Ammon's horn (tissue), 1 donor: ENCODE measurements around the gene CACNA2D3.

Experiments
- DNase-seq: peaks from one replicate; pipeline ENCODE4 v3.0.0-alpha.2; 2016; ENCODE audit warnings: low spot score

The CACNA2D3 gene

GRCh38 chr3:54127499-54128056 lies 5.2 kb downstream of the CACNA2D3 start:
- no peak for DNase-seq

- DNase-seq, result no peak
Measured at GRCh38 chr3:54131026-54131605, 8.8 kb downstream of the CACNA2D3 start.

DNA sequence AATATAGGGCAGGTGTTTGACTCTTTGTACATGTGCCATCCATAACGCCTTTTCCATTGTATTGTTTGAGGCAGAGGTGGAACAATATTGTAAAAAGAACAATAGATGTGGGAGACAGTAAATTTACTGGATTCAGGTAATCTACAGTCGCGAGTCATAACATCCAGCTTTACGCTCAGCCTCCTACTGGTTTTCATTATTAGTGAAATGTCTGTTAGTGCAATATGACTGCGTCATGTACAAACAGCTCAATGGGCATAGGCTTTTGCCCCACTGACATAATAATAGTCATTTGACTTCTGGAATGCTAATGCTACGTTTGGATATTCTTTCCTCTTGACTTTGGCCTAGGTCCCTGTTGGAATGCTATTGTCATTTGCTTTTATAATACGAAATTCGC lies 9.5 kb downstream of the CACNA2D3 start:
- DNase-seq, result no peak

GRCh38 chr3:54132685-54133084 lies 10.3 kb downstream of the CACNA2D3 start:
- no peak for DNase-seq

DNA sequence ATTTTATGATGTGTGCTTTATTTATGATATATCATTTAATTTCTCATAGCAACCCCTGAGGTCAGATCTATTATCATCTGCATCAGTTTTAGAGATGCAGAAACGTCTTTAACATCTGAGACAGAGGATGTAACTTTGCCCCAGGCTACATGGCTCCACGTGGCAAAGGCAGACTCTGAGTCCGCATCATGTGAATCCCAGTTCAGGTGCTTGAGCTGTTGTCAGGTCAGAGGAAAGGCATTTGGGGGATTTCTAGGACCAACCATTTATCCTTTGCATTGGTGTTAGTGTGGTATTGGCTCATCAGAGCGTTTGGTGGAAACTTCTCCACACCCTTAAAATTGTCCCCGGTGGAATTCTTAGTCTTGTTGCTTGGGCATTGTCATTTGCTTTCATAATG lies 10.8 kb downstream of the CACNA2D3 start:
- DNase-seq, result no peak

- no peak for DNase-seq
Measured at GRCh38 chr3:54134155-54134554, 11.8 kb downstream of the CACNA2D3 start.

DNA sequence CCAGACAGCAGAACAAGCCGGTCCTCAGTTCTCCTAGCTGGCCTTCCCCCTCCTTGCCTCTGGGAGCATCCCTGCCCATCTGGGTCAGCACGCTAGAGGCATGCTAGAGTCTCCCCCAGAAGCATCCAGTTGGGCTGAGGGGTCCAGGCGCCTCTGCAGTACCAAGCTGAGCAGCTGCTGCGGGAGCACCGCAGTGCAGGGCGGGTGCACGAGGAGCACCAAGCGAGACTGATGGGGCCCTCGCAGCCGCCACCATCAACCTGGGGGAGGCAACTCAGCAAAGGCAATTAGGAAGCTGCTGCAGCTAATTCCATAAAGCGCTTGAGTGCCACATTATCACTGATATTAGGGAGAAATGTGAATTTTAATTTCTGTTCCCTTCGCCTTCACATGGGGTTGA lies 12.4 kb downstream of the CACNA2D3 start:
- DNase-seq, result no peak

- DNase-seq, result no peak
Measured at GRCh38 chr3:54137311-54137710, 15.0 kb downstream of the CACNA2D3 start.

- no peak for DNase-seq
Measured at GRCh38 chr3:54138937-54139547, 16.7 kb downstream of the CACNA2D3 start.

DNA sequence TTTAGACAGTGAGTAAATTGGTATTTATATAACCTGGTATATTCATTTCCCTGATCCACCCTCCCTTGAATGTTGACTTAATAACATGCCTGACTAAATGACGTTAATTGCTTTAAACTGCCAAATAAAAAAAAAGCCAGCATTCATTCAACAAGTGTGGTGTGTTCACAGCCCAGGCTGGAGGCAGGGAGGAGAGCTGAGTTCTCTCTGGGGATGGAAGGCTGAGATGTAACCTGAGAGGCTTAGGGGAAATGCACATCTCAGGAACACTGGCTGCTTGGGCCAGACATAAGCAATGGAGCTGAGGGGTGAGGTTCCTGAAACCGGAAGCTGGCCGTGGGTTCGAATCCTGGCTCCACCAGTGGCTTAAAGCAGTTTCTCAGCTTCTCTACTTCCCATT lies 17.3 kb downstream of the CACNA2D3 start:
- no peak for DNase-seq

DNA sequence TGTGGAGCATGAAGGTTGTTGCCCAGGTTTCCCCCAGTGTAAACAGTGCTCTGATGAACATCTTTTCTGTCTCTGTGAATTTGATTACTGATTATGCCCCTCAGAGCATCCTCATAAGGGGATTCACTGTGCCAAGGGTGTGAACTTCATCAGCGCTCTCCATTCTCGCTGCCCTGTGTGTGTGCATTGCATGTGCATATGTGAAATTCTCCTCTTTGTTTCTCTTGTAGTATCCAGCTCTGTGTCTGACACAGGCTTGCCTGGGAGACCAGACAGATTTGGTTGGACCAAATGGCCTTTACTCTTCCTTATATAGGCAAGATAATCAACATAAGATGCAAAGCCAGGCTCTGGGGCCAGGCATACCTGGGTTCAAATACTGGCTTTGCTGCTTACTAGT lies 21.9 kb downstream of the CACNA2D3 start:
- no peak for DNase-seq

- DNase-seq, result peak; percentile 78
Measured at GRCh38 chr3:54146506-54147239, 24.3 kb downstream of the CACNA2D3 start.

DNA sequence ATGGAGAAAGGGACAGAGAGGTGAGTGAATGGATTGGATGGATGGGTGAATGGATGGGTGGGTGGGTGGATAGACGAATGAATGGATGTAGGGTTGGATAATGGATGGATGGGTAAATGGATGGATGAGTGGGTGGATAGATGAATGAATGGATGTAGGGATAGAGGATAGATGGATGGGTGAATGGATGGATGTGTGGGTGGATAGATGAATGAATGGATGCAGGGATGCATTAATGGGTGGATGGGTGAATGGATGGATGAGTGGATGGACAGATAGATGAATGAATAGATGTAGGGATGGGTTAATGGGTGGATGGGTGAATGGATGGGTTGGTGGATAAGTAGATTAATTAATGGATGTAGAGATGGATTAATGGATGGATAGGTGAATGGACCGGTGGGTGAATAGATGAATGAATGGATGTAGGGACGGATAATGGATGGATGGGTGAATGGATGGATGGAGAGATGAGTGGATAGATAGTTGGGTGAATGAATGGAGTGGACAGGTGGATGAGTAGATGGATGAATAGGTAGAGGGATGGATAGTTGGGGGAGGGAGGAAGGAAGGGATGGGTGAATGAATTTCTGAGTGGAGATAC lies 28.6 kb downstream of the CACNA2D3 start:
- DNase-seq, result no peak

- no peak for DNase-seq
Measured at GRCh38 chr3:54153477-54153876, 31.1 kb downstream of the CACNA2D3 start.

DNA sequence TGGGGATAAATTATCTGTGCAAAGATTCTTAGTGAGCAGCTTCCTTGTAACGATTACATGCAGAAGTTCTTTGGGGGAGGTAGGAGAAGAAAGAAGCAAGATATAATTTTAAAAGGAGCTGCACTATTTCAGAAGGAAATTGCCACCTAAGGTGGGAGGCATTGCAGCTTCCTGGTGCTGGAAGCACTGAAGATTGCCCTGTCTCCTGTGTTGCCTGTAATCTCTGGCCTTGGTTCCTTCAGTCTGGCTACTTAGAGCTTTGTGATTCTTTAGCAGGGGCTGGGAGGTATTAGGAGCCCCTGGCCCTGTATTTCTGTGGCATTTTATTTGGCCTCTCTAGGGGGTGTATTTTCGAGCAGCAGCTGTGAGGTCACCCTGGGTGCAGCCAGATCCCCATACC lies 35.5 kb downstream of the CACNA2D3 start:
- no peak for DNase-seq

GRCh38 chr3:54159917-54160316 lies 37.6 kb downstream of the CACNA2D3 start:
- DNase-seq, result no peak

- no peak for DNase-seq
Measured at GRCh38 chr3:54163441-54163840, 41.1 kb downstream of the CACNA2D3 start.

- no peak for DNase-seq
Measured at GRCh38 chr3:54164192-54164975, 42.0 kb downstream of the CACNA2D3 start.

GRCh38 chr3:54165865-54166264 lies 43.5 kb downstream of the CACNA2D3 start:
- DNase-seq, result no peak

GRCh38 chr3:54167999-54168398 lies 45.6 kb downstream of the CACNA2D3 start:
- no peak for DNase-seq

- no peak for DNase-seq
Measured at GRCh38 chr3:54168451-54168850, 46.1 kb downstream of the CACNA2D3 start.

DNA sequence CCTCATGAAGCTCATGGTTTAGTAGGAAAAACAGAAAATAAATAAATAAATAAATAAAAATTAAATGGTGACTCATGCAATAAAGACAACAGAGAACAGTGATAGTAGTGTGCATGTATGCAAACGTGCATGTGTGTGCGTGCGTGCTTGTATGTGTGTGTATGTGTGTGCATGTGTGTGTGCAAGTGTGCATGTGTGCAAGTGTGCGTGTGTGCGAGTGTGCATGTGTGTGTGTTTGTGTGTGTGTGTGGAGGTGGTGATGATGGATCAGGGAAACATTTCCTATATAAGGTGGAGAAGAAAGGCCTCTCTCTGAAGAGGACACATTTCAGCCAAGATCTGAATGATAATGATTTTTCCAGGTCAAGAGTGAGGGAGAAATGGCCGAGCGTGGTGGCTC lies 47.2 kb downstream of the CACNA2D3 start:
- no peak for DNase-seq
